WTC11 (cell line): ENCODE data around the gene RPL35.

ENCODE experiments used
- AR ChIP-seq: fragments of 250-450 bp; sonication (Bioruptor Pico); IDR thresholded peaks from 2 replicates; pipeline ENCODE4 v1.9.0; 2021; ENCODE audit warnings: mild to moderate bottlenecking
- CBFB ChIP-seq: sonication (generic); formaldehyde crosslinking; IDR thresholded peaks from 2 replicates; pipeline ENCODE4 v1.8.1; 2022; ENCODE audit warnings: mild to moderate bottlenecking, low read depth, missing genetic modification reagents
- CREB1 ChIP-seq: sonication (generic); formaldehyde crosslinking; IDR thresholded peaks from 2 replicates; pipeline ENCODE4 v1.8.0; 2023; ENCODE audit warnings: mild to moderate bottlenecking, missing genetic modification reagents
- CTCF ChIP-seq: fragments of 200-600 bp; IDR thresholded peaks from 2 replicates; pipeline ENCODE4 v1.8.0; 2022; ENCODE audit warnings: antibody characterized with exemption
- E2F1 ChIP-seq: sonication (generic); formaldehyde crosslinking; IDR thresholded peaks from 2 replicates; pipeline ENCODE4 v1.8.0; 2022; ENCODE audit warnings: mild to moderate bottlenecking, missing genetic modification reagents
- MLX ChIP-seq: sonication (generic); formaldehyde crosslinking; IDR thresholded peaks from 2 replicates; pipeline ENCODE4 v1.8.1; 2023; ENCODE audit warnings: mild to moderate bottlenecking, missing genetic modification reagents, moderate library complexity
- OVOL2 ChIP-seq: fragments of 250-450 bp; sonication (Bioruptor Pico); IDR thresholded peaks from 2 replicates; pipeline ENCODE4 v1.9.0; 2021; ENCODE audit warnings: mild to moderate bottlenecking, borderline replicate concordance
- USF2 ChIP-seq: sonication (generic); formaldehyde crosslinking; IDR thresholded peaks from 2 replicates; pipeline ENCODE4 v1.8.1; 2023; ENCODE audit warnings: mild to moderate bottlenecking, missing genetic modification reagents, moderate library complexity
- ZNF121 ChIP-seq: sonication (generic); formaldehyde crosslinking; IDR thresholded peaks from 2 replicates; pipeline ENCODE4 v1.8.0; 2023; ENCODE audit warnings: missing genetic modification reagents
- ZNF423 ChIP-seq: fragments of 250-450 bp; sonication (Bioruptor Pico); IDR thresholded peaks from 2 replicates; pipeline ENCODE4 v2.1.2; 2022; ENCODE audit warnings: mild to moderate bottlenecking, moderate library complexity

GRCh38 chr9:124890179-124890578, 28.4 kb upstream of the RPL35 start:
- TF ChIP-seq CTCF (no peak), AR (CRISPR knock-in tag) (no peak), MLX (CRISPR knock-in tag) (no peak), E2F1 (no peak), ZNF121 (CRISPR knock-in tag) (no peak), OVOL2 (no peak), CBFB (CRISPR knock-in tag) (no peak), ZNF423 (CRISPR knock-in tag) (no peak), CREB1 (CRISPR knock-in tag) (no peak), USF2 (CRISPR knock-in tag) (no peak)
